SIG-M5 treated with dmso at 0.1 percent for 504 hours (cell line): ENCODE data around the gene DCAKD.

Source experiments
- DNase-seq: peaks from one replicate; lab custom pipeline; 2025; ENCODE audit not compliant: unreplicated experiment; lab: John Stamatoyannopoulos, UW

Gene DCAKD

DNA sequence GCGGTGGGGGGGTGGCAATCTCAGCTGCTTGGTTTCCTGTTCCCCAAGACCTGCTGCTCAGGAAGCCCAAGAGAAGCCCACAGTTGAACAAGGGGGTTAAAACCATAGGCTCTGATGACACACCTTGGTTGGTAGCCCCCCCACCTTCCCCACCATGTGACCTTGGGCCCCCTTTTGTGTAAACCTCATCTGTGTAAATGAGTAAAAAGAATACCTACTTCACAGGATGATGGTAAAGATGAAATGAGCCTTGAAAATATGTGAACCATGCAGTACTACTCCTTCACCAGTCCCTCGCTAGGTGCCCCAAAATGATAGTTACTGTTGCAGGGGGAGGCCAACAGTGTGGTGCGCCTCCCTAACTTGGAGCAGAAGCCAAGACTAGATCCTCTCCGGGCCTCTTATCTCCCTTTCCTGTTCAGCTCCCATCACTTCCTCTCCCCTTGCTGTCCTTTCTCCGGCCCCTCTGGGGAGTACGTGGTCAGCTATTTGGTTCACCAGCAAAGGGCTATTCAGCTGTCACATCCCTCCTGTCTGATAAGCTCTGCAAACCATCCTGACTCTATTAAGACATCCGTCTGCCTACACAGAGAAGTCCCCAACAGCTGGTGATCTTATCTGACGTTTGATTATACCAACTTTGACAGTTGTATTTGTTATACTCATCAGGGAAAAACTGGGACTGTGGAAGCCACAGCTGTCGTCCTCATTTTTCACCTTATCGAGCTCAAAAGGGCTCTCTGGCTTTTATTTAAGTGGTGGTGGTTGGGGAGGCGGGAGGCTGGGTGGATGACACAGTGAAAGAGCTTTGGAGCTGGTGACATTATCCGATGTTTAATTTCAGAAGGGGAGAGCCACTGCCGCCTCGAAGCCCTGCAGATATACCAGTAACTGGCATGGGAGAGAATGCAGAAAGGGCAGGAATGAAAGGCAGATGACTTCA, 19.9 kb downstream of the DCAKD start:
- DNase-seq = no peak

GRCh38 chr17:45030733-45031132, 20.7 kb downstream of the DCAKD start:
- DNase-seq = no peak

DNA sequence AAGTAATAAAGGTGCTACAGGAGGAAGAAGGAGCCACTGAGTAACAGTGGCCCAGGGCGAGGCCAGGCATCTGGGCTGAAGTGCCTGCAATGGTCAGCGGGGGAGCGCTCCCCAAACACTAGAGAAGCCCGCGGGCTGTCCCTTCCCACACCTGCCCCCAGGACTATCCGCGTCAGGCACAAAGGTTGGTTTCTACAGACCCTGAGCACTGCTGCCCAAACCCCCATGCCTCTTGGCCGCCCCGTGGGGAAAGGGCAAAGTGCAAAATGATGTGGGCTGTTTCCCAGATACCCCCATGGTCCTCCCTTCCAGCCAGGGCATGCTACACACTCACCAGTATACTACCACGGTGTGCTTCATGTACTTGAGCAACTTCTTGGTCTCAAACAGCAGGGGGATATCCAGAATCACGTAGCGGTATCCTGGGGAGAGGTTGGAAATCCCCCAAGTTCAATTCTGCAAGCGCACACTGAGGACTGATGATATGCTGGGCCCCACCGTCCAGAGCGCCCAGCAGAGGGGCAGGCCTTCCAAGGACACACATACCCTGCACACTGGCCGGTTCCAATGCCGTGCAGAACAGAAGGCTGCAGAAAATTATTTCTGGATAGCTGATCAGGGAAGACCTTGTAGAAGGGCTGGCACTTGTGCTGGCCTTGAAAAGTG, 21.5 kb downstream of the DCAKD start:
- DNase-seq = no peak

GRCh38 chr17:45029096-45029495, 22.3 kb downstream of the DCAKD start:
- DNase-seq = no peak

GRCh38 chr17:45022655-45023339, 28.6 kb downstream of the DCAKD start:
- DNase-seq = no peak

DNA sequence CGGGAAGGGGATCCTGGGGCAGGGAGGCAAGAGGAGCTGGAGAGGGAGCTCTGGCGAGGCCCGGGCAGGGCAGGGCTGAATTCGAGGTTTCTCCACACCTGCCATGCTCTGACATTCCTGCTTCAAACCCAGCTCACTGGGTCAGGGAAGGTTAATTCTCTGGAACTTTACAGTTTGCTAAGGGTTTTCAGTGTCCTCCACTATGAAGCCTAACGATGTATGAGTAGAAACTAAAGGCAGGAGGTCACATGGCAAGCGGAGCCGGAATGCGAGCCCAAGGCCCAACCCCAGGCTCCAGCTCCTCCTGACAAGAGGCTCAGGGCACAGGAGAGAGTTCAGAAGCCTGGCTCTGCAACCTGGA, 29.2 kb downstream of the DCAKD start:
- DNase-seq = no peak

- DNase-seq = peak; percentile 18
Measured at GRCh38 chr17:45021607-45022287, 29.7 kb downstream of the DCAKD start.

GRCh38 chr17:45020354-45021138, 30.9 kb downstream of the DCAKD start:
- DNase-seq = no peak

- peak; percentile 17 for DNase-seq
Measured at GRCh38 chr17:45018848-45019711, 32.4 kb downstream of the DCAKD start.

- no peak for DNase-seq
Measured at GRCh38 chr17:45018514-45018847, 33.0 kb downstream of the DCAKD start.

GRCh38 chr17:45016823-45017222, 34.6 kb downstream of the DCAKD start:
- DNase-seq = peak; percentile 50

GRCh38 chr17:45016237-45016636, 35.2 kb downstream of the DCAKD start:
- DNase-seq = no peak

DNA sequence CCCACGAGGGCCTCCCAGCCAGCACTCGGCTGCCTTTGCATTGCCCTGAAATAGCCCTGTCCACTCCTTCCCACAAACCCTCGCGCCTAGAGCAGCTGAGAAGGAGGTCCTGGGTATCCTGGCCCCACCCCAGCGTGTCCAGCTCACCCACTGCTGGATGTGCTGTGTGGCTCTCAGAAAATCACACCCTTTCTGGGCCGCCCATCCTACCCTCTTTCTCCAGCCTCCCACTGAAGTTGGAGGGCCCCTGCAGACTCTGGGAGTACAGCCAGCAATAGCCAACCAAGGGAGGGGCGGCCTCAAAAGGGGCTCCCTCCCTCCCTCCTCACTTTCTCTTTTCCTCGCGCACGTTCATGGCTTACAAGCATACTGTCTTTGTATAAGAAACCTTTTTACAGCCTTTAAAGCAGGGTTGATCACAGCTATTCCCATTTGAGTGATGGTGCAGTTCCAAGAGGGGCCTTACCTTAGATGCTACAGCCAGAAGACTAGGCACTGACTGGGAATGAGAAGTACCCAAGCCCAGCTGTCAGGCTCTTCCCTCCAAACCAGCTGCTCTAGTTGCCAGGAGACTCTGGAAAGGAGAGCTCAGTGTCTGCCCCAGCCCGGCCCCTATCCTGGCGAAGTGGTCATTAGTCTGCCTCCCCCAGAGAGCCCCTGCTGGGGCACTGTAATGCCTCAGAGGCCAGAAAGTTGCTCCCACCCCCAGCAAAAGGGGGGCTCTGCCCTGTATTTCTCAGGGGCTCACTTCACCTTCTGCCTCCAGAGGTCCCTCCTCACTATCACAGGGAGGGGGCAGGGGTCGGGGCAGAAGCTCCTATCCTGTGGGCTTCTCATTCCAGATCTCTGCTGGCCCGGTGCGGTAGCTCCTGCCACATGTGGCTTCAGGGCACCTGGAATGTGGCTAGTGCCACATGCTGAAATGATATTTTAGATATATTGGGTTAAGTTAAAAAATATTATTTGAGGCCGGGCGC, 38.1 kb downstream of the DCAKD start:
- no peak for DNase-seq

- DNase-seq = no peak
Measured at GRCh38 chr17:45011767-45012166, 39.7 kb downstream of the DCAKD start.

- DNase-seq = no peak
Measured at GRCh38 chr17:45009676-45010467, 41.6 kb downstream of the DCAKD start.

DNA sequence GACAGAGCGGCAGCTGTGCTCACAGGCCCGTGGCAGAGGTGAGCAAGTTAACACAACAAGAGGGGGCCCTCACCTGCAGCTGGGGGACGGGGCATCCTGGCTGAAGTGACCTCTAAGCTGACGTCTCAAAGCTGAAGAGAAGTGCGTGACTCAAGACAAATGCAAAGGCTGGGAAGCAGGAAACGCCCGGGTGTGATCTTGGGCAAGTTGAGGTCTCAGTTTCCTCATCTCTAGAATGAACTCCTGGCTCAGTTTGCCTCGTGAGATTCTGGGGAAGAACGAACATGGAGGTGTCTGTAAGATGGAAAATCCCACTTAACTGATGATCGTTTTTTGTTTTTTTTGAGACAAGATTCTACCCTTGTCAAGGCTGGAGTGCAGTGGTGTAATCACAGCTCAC, 43.2 kb downstream of the DCAKD start:
- DNase-seq = peak; percentile 65

DNA sequence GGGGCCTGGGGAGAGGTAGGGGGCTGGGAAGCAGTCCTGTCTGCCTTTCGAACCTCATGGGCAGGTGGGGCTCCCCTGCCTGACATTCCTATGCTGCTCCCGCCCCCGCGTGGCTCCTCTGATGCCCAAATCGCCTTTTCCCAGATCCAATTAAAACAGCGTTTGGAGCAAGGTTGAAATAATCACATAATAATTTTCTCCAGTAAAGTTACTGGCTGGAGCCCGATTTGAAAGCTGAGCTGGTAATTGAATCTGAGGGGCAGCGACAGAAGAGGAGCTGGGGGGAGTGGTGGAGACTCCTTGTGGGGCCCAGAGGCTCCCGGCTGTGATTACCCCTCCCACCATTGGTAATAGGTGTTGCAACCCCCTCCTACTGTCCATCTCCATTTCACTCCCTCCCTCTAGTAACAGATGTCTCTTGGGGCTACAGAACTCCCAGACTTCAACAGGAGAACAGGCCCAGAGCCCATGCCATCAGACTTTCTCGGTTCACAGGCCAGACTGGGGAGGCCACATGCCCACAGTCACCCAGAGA, 44.4 kb downstream of the DCAKD start:
- DNase-seq = no peak
